IMR-90 (cell line): Measurements from ENCODE around the gene DNAH6. TPM values are rescaled to one million over a fixed set of nuclear protein-coding genes. Genes with fewer than 3 reads are reported as not detected.

ENCODE experiments used
- ATAC-seq: fragments of 200-7000 bp; cut with Tn5 transposase; 2 replicates; pipeline ENCODE4 v1.9.1; 2020; ENCODE audit warnings: low read depth, mild to moderate bottlenecking, moderate library complexity
- BruUV-seq: library from RNA; stranded (reverse); fragments of 400-500 nt; replicated peaks from 2 replicates; lab custom pipeline; 2021; lab: Mats Ljungman, UMichigan
- CTCF ChIA-PET: fragments of 300-600 bp; formaldehyde crosslinking; extraction: SDS; loops from one replicate; lab custom pipeline; 2021; ENCODE audit warnings: antibody characterized with exemption; lab: Yijun Ruan, JAX
- POLR2A ChIA-PET: fragments of 300-600 bp; sonication (Branson Sonifier 250); formaldehyde crosslinking; loops from one replicate; lab custom pipeline; 2022; ENCODE audit warnings: antibody characterized with exemption; ENCODE audit not compliant: unreplicated experiment; lab: Charles Lee
- DNase-seq: peaks from one replicate; pipeline ENCODE4 v3.0.0; 2013
- H2AFZ ChIP-seq: replicated peaks from 2 replicates; pipeline ENCODE3; 2013; ENCODE audit warnings: low read length, mild to moderate bottlenecking; ENCODE audit not compliant: poor library complexity
- H2AK5ac ChIP-seq: 2 replicates; pipeline ENCODE4 v1.6.1; 2013; ENCODE audit warnings: low read depth, low read length, inconsistent platforms
- H2AK9ac ChIP-seq: replicated peaks from 2 replicates; pipeline ENCODE3; 2013; ENCODE audit warnings: mild to moderate bottlenecking, low read depth, low read length, moderate library complexity; ENCODE audit not compliant: poor library complexity
- H2BK120ac ChIP-seq: 2 replicates; pipeline ENCODE4 v1.6.1; 2013; ENCODE audit warnings: low read depth, low read length, inconsistent platforms
- H2BK15ac ChIP-seq: 3 replicates; pipeline ENCODE4 v1.6.1; 2013; ENCODE audit warnings: low read depth, low read length, inconsistent platforms
- H2BK20ac ChIP-seq: 2 replicates; pipeline ENCODE4 v1.6.1; 2013; ENCODE audit warnings: low read depth, mild to moderate bottlenecking, inconsistent platforms, low read length, moderate library complexity
- H2BK5ac ChIP-seq: 2 replicates; pipeline ENCODE4 v1.6.1; 2013; ENCODE audit warnings: mild to moderate bottlenecking, low read depth, low read length, inconsistent platforms; ENCODE audit not compliant: poor library complexity, severe bottlenecking
- H3K14ac ChIP-seq: replicated peaks from 2 replicates; pipeline ENCODE4 v1.6.1; 2013; ENCODE audit warnings: low read depth, low read length, inconsistent platforms
- H3K18ac ChIP-seq: 2 replicates; pipeline ENCODE4 v1.6.1; 2013; ENCODE audit warnings: low read depth, low read length, control low read depth
- H3K23ac ChIP-seq: 2 replicates; pipeline ENCODE4 v1.6.1; 2013; ENCODE audit warnings: low read depth, low read length, inconsistent platforms
- H3K27ac ChIP-seq: 2 replicates; pipeline ENCODE4 v1.5.1; 2013; ENCODE audit warnings: mild to moderate bottlenecking, control low read depth, low read length; ENCODE audit not compliant: insufficient read depth
- H3K27me3 ChIP-seq: 2 replicates; pipeline ENCODE4 v1.6.1; 2013; ENCODE audit warnings: low read length; ENCODE audit not compliant: control insufficient read depth, insufficient read depth
- H3K36me3 ChIP-seq: 2 replicates; pipeline ENCODE4 v1.6.1; 2013; ENCODE audit warnings: low read length, mixed read lengths; ENCODE audit not compliant: control insufficient read depth, insufficient read depth
- H3K4ac ChIP-seq: 2 replicates; pipeline ENCODE4 v1.6.1; 2013; ENCODE audit warnings: low read depth, low read length, inconsistent platforms
- H3K4me1 ChIP-seq: 2 replicates; pipeline ENCODE4 v1.6.1; 2013; ENCODE audit warnings: low read length, mixed read lengths; ENCODE audit not compliant: control insufficient read depth, insufficient read depth
- H3K4me2 ChIP-seq: 2 replicates; pipeline ENCODE4 v1.6.1; 2013; ENCODE audit warnings: low read depth, mild to moderate bottlenecking, control low read depth, low read length, moderate library complexity
- H3K4me3 ChIP-seq: 2 replicates; pipeline ENCODE4 v1.5.1; 2013; ENCODE audit warnings: low read depth, mild to moderate bottlenecking, control low read depth, low read length, moderate library complexity; ENCODE audit not compliant: insufficient read depth
- H3K56ac ChIP-seq: 2 replicates; pipeline ENCODE4 v1.6.1; 2013; ENCODE audit warnings: low read length, inconsistent platforms; ENCODE audit not compliant: insufficient read depth; ENCODE audit errors: extremely low read depth
- H3K79me1 ChIP-seq, 2 experiments: 2 replicates each; pipeline ENCODE4 v1.6.1; 2013; ENCODE audit warnings: low read length in 2 of 2, inconsistent platforms in 1 of 2, low read depth in 1 of 2
- H3K9ac ChIP-seq: 2 replicates; pipeline ENCODE4 v1.6.1; 2013; ENCODE audit warnings: low read depth, low read length, control low read depth
- H3K9me1 ChIP-seq: 2 replicates; pipeline ENCODE4 v1.6.1; 2013; ENCODE audit warnings: low read length, inconsistent platforms; ENCODE audit not compliant: insufficient read depth
- H3K9me3 ChIP-seq: 2 replicates; pipeline ENCODE4 v1.6.1; 2013; ENCODE audit warnings: low read length; ENCODE audit not compliant: control insufficient read depth, insufficient read depth
- H4K20me1 ChIP-seq: 2 replicates; pipeline ENCODE4 v1.6.1; 2013; ENCODE audit warnings: low read length, inconsistent platforms; ENCODE audit not compliant: insufficient read depth
- H4K5ac ChIP-seq: 2 replicates; pipeline ENCODE4 v1.6.1; 2013; ENCODE audit warnings: mild to moderate bottlenecking, low read depth, low read length, control low read depth
- H4K8ac ChIP-seq, 2 experiments: 2 replicates each; pipeline ENCODE4 v1.6.1; 2013; ENCODE audit warnings: low read depth in 2 of 2, low read length in 2 of 2, control low read depth in 1 of 2, inconsistent platforms in 1 of 2
- H4K91ac ChIP-seq: 2 replicates; pipeline ENCODE4 v1.6.1; 2013; ENCODE audit warnings: low read depth, low read length, inconsistent platforms; ENCODE audit not compliant: insufficient read depth
- BHLHE40 ChIP-seq: fragments of 150-350 bp; IDR thresholded peaks from 2 replicates; pipeline ENCODE4 v1.6.1; 2016; ENCODE audit warnings: mild to moderate bottlenecking, low read depth, low read length
- FOS ChIP-seq: fragments of 150-350 bp; IDR thresholded peaks from 2 replicates; pipeline ENCODE4 v1.6.1; 2016; ENCODE audit warnings: low read depth, low read length
- MAFK ChIP-seq: IDR thresholded peaks from 2 replicates; pipeline ENCODE4 v1.6.1; 2012; ENCODE audit warnings: low read depth, low read length, improper control_type of control experiment
- MAZ ChIP-seq: IDR thresholded peaks from 2 replicates; pipeline ENCODE4 v1.6.1; 2012; ENCODE audit warnings: low read depth, mild to moderate bottlenecking, low read length, improper control_type of control experiment, moderate library complexity, borderline replicate concordance
- MXI1 ChIP-seq: IDR thresholded peaks from 2 replicates; pipeline ENCODE4 v1.6.1; 2012; ENCODE audit warnings: low read depth, mild to moderate bottlenecking, low read length, moderate library complexity, borderline replicate concordance
- NFE2L2 ChIP-seq: fragments of 150-350 bp; IDR thresholded peaks from 2 replicates; pipeline ENCODE4 v1.6.1; 2016; ENCODE audit warnings: low read depth, mild to moderate bottlenecking, low read length
- POLR2A ChIP-seq: IDR thresholded peaks from 2 replicates; pipeline ENCODE4 v1.6.1; 2012; ENCODE audit warnings: mild to moderate bottlenecking, low read depth, low read length
- RAD21 ChIP-seq: IDR thresholded peaks from 2 replicates; pipeline ENCODE4 v1.6.1; 2012; ENCODE audit warnings: low read length, improper control_type of control experiment
- RCOR1 ChIP-seq: IDR thresholded peaks from 2 replicates; pipeline ENCODE4 v1.6.1; 2012; ENCODE audit warnings: mild to moderate bottlenecking, low read length, improper control_type of control experiment; ENCODE audit not compliant: insufficient replicate concordance
- RFX5 ChIP-seq: IDR thresholded peaks from 2 replicates; pipeline ENCODE4 v1.8.0; 2012; ENCODE audit warnings: low read depth, mild to moderate bottlenecking, low read length, moderate library complexity
- SMC3 ChIP-seq: fragments of 150-350 bp; IDR thresholded peaks from 2 replicates; pipeline ENCODE4 v1.6.1; 2016; ENCODE audit warnings: low read depth, mild to moderate bottlenecking, antibody characterized with exemption, low read length, moderate library complexity
- WGBS, 2 experiments: methylation state at CpG; one replicate each; pipeline versions ENCODE4 v1.1.5 to v1.1.7; 2013; ENCODE audit warnings: missing lambda C conversion rate in 2 of 2; ENCODE audit not compliant: insufficient read length in 1 of 2; ENCODE audit errors: extremely low coverage in 2 of 2; 5-methylcytosine and 5-hydroxymethylcytosine counted together
- dilution Hi-C: fragments of 300-500 bp; cut with HindIII; formaldehyde crosslinking; loops from one replicate; pipeline ENCODE4 v1.14.3; 2018; ENCODE audit warnings: low sequenced_read_pairs; ENCODE audit not compliant: unreplicated experiment
- in situ Hi-C: fragments of 300-500 bp; cut with MboI; formaldehyde crosslinking; loops from 3 replicates; pipeline ENCODE4 v1.14.3; 2019; ENCODE audit warnings: low sequenced_read_pairs, inconsistent platforms, mixed read lengths
- intact Hi-C: fragments of 100-400 bp; cut with micrococcal nuclease; formaldehyde crosslinking; loops from 2 replicates; pipeline ENCODE4 v1.10.0; 2022
- polyA plus RNA-seq, 3 experiments: library from polyadenylated mRNA; depleted of rRNA; stranded (reverse); fragments of >200 nt; gene quantifications; 2 replicates each; pipeline ENCODE4 v1.2.3, GENCODE V29; 2012; ENCODE audit warnings: low replicate concordance in 1 of 3
- total RNA-seq: library from RNA; depleted of rRNA; stranded (reverse); fragments of >200 nt; gene quantifications from 2 replicates; pipeline ENCODE4 v1.2.3, GENCODE V29; 2012
- TF ChIP-seq, protein P1 (sequence below): fragments of 150-350 bp; IDR thresholded peaks from 2 replicates; pipeline ENCODE4 v1.6.1; 2016; ENCODE audit warnings: low read depth, mild to moderate bottlenecking, low read length, moderate library complexity, borderline replicate concordance
- TF ChIP-seq, protein P2 (sequence below): conservative IDR thresholded peaks from 2 replicates; pipeline ENCODE4 v1.5.1; 2012; ENCODE audit warnings: mild to moderate bottlenecking, low read depth, low read length, improper control_type of control experiment

Gene DNAH6
- total and polyA plus RNA-seq, 2 of the 4 experiments (the other 2 are of a cell fraction) = under 0.01 to 0.07 TPM

DNA sequence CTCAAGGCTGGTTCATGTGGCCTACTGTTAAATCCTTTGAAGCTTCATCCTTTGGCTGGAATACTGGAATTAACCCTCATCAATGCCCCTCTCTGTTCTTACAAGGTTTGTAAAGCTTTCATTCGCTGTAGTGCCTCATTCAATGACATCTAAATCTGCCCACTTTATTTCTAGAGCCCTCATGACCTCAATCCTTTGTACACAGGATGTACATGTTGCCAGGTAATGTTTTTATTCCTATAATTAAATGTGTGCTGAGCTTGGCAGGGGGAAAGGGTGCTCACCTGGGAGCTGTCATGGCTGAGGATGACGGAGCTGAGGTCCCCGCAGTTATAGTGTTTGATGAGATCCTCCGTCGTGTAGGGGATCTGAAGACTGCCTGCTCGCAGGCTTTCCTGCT is 325.3 kb downstream of the DNAH6 start:
- Histone ChIP-seq H3K56ac (no peak overlapping the region), H4K20me1 (no peaks in the 10 kb centered on the region), H3K9me1 (peaks cover 28% of the 10 kb centered on the region), H2AK9ac (peak overlapping the region; percentile 45), H2BK20ac (no peak overlapping the region), H3K4me1 (peaks cover 23% of the 10 kb centered on the region), H3K4ac (no peak overlapping the region), H3K79me1 (peaks cover 26 to 32% of the 10 kb centered on the region in 2 experiments), H3K4me2 (no peak overlapping the region), H3K23ac (no peak overlapping the region), H3K9ac (no peak overlapping the region), H3K27me3 (no peaks in the 10 kb centered on the region), H3K9me3 (no peaks in the 10 kb centered on the region), H3K4me3 (no peak overlapping the region), H3K14ac (0 out of 2 replicates have a peak overlapping the region, but pooled peaks have one; percentile 22), H2BK120ac (no peak overlapping the region), H4K91ac (no peak overlapping the region), H3K36me3 (peaks cover 3% of the 10 kb centered on the region), H4K8ac (no peak overlapping the region), H2BK5ac (no peak overlapping the region), H3K27ac (no peak overlapping the region), H2AFZ (no peak overlapping the region), H3K18ac (no peak overlapping the region), H2AK5ac (0 out of 2 replicates have a peak overlapping the region, but pooled peaks have one; percentile 49), H4K5ac (no peak overlapping the region), H2BK15ac (0 out of 3 replicates have a peak overlapping the region, but pooled peaks have one; percentile 66)
- BruUV-seq = no TSS peak
- ATAC-seq (no peak), DNase-seq (no peak)
- in situ Hi-C loops (no loop called here), intact Hi-C loops (no loop called here), dilution Hi-C loops (no loop called here)
- CTCF ChIA-PET = interaction anchor here (1.6 kb wide), 1 partner anchor 84 kb away, joined by 5 read pairs; no protein-coding TSS in a partner anchor
- WGBS, 2 experiments = 100% methylated on average over 2 of the region's 6 CpGs; no CpG with 5 or more reads in 1 of the 2 experiments
- no peak for TF ChIP-seq SMC3
- no peak for TF ChIP-seq POLR2A
- TF ChIP-seq RFX5 = no peak
- no peak for TF ChIP-seq FOS
- no peak for TF ChIP-seq MAFK
- no peak for TF ChIP-seq MAZ
- TF ChIP-seq NFE2L2 = no peak
- no peak for TF ChIP-seq RCOR1
- TF ChIP-seq, protein P1, sequence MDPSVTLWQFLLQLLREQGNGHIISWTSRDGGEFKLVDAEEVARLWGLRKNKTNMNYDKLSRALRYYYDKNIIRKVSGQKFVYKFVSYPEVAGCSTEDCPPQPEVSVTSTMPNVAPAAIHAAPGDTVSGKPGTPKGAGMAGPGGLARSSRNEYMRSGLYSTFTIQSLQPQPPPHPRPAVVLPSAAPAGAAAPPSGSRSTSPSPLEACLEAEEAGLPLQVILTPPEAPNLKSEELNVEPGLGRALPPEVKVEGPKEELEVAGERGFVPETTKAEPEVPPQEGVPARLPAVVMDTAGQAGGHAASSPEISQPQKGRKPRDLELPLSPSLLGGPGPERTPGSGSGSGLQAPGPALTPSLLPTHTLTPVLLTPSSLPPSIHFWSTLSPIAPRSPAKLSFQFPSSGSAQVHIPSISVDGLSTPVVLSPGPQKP = no peak
- TF ChIP-seq, protein P2, sequence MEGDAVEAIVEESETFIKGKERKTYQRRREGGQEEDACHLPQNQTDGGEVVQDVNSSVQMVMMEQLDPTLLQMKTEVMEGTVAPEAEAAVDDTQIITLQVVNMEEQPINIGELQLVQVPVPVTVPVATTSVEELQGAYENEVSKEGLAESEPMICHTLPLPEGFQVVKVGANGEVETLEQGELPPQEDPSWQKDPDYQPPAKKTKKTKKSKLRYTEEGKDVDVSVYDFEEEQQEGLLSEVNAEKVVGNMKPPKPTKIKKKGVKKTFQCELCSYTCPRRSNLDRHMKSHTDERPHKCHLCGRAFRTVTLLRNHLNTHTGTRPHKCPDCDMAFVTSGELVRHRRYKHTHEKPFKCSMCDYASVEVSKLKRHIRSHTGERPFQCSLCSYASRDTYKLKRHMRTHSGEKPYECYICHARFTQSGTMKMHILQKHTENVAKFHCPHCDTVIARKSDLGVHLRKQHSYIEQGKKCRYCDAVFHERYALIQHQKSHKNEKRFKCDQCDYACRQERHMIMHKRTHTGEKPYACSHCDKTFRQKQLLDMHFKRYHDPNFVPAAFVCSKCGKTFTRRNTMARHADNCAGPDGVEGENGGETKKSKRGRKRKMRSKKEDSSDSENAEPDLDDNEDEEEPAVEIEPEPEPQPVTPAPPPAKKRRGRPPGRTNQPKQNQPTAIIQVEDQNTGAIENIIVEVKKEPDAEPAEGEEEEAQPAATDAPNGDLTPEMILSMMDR = no peak
- no peak for TF ChIP-seq MXI1
- TF ChIP-seq RAD21 = no peak
- no peak for TF ChIP-seq BHLHE40
- POLR2A ChIA-PET = no interaction called here
